ENCODE results near the gene STARD5.

Gene STARD5

GRCh38 chr15:81280696-81281455 is 43.1 kb downstream of the STARD5 start:
- H3K4me1 ChIP-seq: no peaks in the 10 kb centered on the region
- H3K27me3 ChIP-seq: no peaks in the 10 kb centered on the region
- no peaks in the 10 kb centered on the region for H3K9me3 ChIP-seq
- H3K4me3 ChIP-seq (ENCODE audit: low read depth, low read length): no peak overlapping the region
- DNase-seq: no peak
- TF ChIP-seq CTCF (IDR thresholded peaks at IDR 0.05; ENCODE audit: low read depth, low read length): no peak
- no peaks in the 10 kb centered on the region for H3K36me3 ChIP-seq

GRCh38 chr15:81279621-81280485 is 44.1 kb downstream of the STARD5 start:
- TF ChIP-seq CTCF (IDR thresholded peaks at IDR 0.05; ENCODE audit: low read depth, low read length): no peak
- Histone ChIP-seq H3K4me1 (no peaks in the 10 kb centered on the region), H3K27me3 (no peaks in the 10 kb centered on the region; the same call in 1 of the 2 replicates), H3K9me3 (no peaks in the 10 kb centered on the region), H3K36me3 (no peaks in the 10 kb centered on the region), H3K4me3 (ENCODE audit: low read depth, low read length) (no peak overlapping the region)
- DNase-seq: no peak

- Histone ChIP-seq H3K4me3 (ENCODE audit: low read depth, low read length) (no peak overlapping the region), H3K36me3 (no peaks in the 10 kb centered on the region), H3K27me3 (no peaks in the 10 kb centered on the region; the same call in 1 of the 2 replicates), H3K4me1 (no peaks in the 10 kb centered on the region), H3K9me3 (no peaks in the 10 kb centered on the region)
- DNase-seq: no peak
- no peak for TF ChIP-seq CTCF (IDR thresholded peaks at IDR 0.05; ENCODE audit: low read depth, low read length)
Observed at GRCh38 chr15:81278306-81279029, 45.5 kb downstream of the STARD5 start.

DNA sequence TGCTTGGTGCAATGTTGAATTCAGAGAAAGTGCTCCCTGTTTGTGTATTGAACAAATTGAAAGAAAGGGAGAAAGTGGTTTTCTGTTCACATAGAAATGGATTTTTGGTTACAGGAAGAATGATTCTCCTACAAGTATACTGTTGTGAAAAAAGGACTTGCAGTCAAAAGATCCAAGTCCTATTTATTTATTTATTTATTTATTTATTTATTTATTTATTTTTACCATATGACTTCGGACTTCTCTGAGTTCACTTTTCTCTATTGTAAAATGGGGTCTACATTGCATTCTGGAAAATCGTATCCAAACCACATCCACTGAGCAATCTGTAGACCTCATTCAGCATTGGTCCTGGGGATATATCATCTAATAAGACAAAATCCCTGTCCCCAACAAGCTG is 46.1 kb downstream of the STARD5 start:
- no peaks in the 10 kb centered on the region; the same call in 1 of the 2 replicates for H3K27me3 ChIP-seq
- H3K36me3 ChIP-seq: no peaks in the 10 kb centered on the region
- no peaks in the 10 kb centered on the region for H3K4me1 ChIP-seq
- TF ChIP-seq CTCF (IDR thresholded peaks at IDR 0.05; ENCODE audit: low read depth, low read length): no peak
- no peak for DNase-seq
- H3K4me3 ChIP-seq (ENCODE audit: low read depth, low read length): no peak overlapping the region
- H3K9me3 ChIP-seq: no peaks in the 10 kb centered on the region

GRCh38 chr15:81276967-81277366 is 47.0 kb downstream of the STARD5 start:
- no peak for DNase-seq
- H3K9me3 ChIP-seq: no peaks in the 10 kb centered on the region
- no peak overlapping the region for H3K4me3 ChIP-seq (ENCODE audit: low read depth, low read length)
- no peaks in the 10 kb centered on the region; the same call in 1 of the 2 replicates for H3K27me3 ChIP-seq
- no peaks in the 10 kb centered on the region for H3K36me3 ChIP-seq
- no peak for TF ChIP-seq CTCF (IDR thresholded peaks at IDR 0.05; ENCODE audit: low read depth, low read length)
- no peaks in the 10 kb centered on the region for H3K4me1 ChIP-seq
